Activated naive CD4-positive, alpha-beta T cell treated with anti-CD3 and anti-CD28 coated beads, Interleukin-2, amount 10 ng/mL, durations not matched to agents 7 days and 5 days (primary cell): ENCODE measurements around the gene SLX9.
A peak's percentile ranks its signal among the peaks of the same experiment; 100 is the strongest.
"Not testable (repeated sequence)": the region's sequence is repeated elsewhere in the genome, so short reads cannot be mapped to it uniquely, and the experiment has no call there.

ENCODE experiments used
- CTCF ChIA-PET: fragments of 350-600 bp; sonication (Branson Sonifier 250); formaldehyde crosslinking; loops from one replicate; lab custom pipeline; 2021; ENCODE audit warnings: antibody characterized with exemption; lab: Charles Lee
- DNase-seq: peaks from one replicate; pipeline ENCODE4 v3.0.0-alpha.2; 2020
- H3K27ac Mint-ChIP-seq: one replicate; pipeline ENCODE4 v1.8.0; 2021; ENCODE audit warnings: mild to moderate bottlenecking, moderate library complexity, mixed read lengths
- H3K27me3 Mint-ChIP-seq: one replicate; pipeline ENCODE4 v1.8.0; 2021; ENCODE audit warnings: mild to moderate bottlenecking, mixed read lengths
- H3K36me3 Mint-ChIP-seq: one replicate; pipeline ENCODE4 v1.8.0; 2021; ENCODE audit warnings: mixed read lengths
- H3K4me1 Mint-ChIP-seq: one replicate; pipeline ENCODE4 v1.8.0; 2021; ENCODE audit warnings: mixed read lengths
- H3K4me3 Mint-ChIP-seq: one replicate; pipeline ENCODE4 v1.8.0; 2021; ENCODE audit warnings: mild to moderate bottlenecking, moderate library complexity, mixed read lengths
- H3K9me3 Mint-ChIP-seq: one replicate; pipeline ENCODE4 v1.8.0; 2021; ENCODE audit warnings: mixed read lengths

SLX9 gene

DNA sequence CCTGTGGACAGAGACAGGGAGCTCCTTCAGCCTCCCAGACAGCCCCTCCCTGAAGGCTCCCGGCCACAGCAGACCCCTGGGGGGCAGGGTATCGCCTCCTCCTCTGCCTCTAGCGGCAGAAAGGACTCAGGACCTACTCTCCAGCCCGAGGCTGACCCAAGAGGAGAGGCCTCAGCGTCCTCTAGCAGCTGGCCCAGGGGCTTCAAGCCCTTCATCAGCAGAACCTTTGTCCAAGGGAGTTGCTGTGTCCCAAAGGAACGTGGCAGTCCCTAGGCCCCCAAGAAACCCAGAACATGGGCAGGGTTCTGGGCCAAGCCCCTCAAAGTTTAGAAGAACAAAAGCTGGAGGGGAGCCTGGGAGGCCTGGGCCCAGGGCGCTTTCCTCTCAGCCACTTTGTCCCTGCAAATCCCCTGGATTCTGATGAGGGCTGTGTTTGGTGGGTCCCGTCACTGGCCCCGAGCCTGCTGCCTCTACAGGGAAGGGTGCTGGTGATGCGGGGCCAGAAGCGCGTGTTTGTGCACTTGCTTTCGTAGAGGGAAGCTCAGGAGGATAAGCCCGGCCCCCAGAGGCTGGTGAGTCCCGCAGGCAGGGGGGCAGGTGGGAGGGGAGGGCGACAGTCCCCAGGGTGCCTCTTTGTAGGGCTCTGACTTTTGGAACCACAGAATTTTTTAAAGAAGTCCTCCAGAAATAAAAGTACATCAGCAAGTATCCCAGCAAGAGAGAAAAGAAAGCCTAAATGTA lies 32.4 kb upstream of the SLX9 start:
- peaks cover 7% of the 10 kb centered on the region for H3K9me3 Mint-ChIP-seq
- DNase-seq = no peak
- no peak overlapping the region for H3K4me3 Mint-ChIP-seq
- peaks cover 43% of the 10 kb centered on the region for H3K4me1 Mint-ChIP-seq
- CTCF ChIA-PET = interaction anchor here (1.1 to 2.1 kb wide), 2 partner anchors 14 to 22 kb away, joined by 3 to 7 read pairs; no protein-coding TSS in a partner anchor
- H3K36me3 Mint-ChIP-seq = peaks cover 62% of the 10 kb centered on the region
- no peak overlapping the region for H3K27ac Mint-ChIP-seq
- no peaks in the 10 kb centered on the region for H3K27me3 Mint-ChIP-seq

- CTCF ChIA-PET = interaction anchor here (1.1 to 2.1 kb wide), 3 partner anchors 14 to 108 kb away, joined by 3 to 7 read pairs (median 3); no protein-coding TSS in a partner anchor
- Mint-ChIP-seq H3K4me1 (peaks cover 48% of the 10 kb centered on the region), H3K4me3 (no peak overlapping the region), H3K27ac (peak overlapping the region; percentile 21), H3K27me3 (no peaks in the 10 kb centered on the region), H3K9me3 (peaks cover 3% of the 10 kb centered on the region), H3K36me3 (peaks cover 53% of the 10 kb centered on the region)
- DNase-seq = no peak
These were observed 31.6 kb upstream of the SLX9 start for GRCh38 chr21:44907966-44908895.

DNA sequence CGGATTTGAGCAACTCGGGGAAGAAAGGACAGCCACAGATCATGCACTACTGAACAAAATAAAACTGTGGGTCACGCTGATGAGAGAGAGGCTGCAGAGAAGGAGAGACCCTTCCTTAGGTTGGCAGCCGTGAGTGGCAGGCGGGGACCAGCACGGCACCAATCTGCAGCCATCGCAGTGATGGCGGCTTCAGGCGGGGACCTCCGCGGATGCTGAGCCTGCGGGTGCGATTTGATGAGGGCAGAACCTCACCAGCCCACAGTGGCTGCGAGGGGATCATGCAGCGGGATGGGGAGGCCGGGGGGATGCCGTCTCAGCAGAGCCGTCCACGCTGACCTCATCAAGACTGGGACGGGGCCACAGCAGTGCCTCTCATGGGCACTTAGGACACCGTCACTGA lies 30.9 kb upstream of the SLX9 start:
- DNase-seq = no peak
- Mint-ChIP-seq H3K36me3 (peaks cover 50% of the 10 kb centered on the region), H3K27ac (peak overlapping the region; percentile 21), H3K9me3 (peaks cover 3% of the 10 kb centered on the region), H3K27me3 (no peaks in the 10 kb centered on the region), H3K4me1 (peaks cover 50% of the 10 kb centered on the region), H3K4me3 (peak overlapping the region; percentile 39)
- CTCF ChIA-PET = interaction anchor here (1.1 to 1.3 kb wide), 2 partner anchors 21 to 108 kb away, joined by 3 read pairs; no protein-coding TSS in a partner anchor

DNA sequence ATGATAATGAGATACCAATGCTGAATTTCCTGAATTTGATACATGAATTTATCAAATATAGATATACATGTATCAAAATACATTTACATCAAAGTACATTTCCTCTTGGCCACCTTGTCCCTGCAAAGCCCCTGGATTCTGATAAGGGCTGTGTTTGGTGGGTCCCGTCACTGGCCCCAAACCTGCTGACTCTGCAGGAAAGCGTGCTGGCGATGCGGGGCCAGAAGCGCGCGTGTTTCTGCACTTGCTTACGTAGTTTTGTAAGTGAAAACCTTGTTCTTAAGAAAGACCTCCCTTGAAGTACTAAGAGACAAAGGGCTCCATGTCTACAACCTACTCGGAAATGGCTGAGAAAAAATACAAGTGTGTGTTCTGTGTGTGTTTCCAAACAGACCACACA lies 30.1 kb upstream of the SLX9 start:
- Mint-ChIP-seq H3K27me3 (no peaks in the 10 kb centered on the region), H3K4me3 (peak overlapping the region; percentile 41)

GRCh38 chr21:44910229-44911067 lies 29.4 kb upstream of the SLX9 start:
- Mint-ChIP-seq H3K4me3 (peak overlapping the region; percentile 74), H3K4me1 (peaks cover 61% of the 10 kb centered on the region), H3K27me3 (no peaks in the 10 kb centered on the region), H3K27ac (peak overlapping the region; percentile 75), H3K9me3 (no peaks in the 10 kb centered on the region), H3K36me3 (peaks cover 44% of the 10 kb centered on the region)
- CTCF ChIA-PET = interaction anchor here (0.7 to 3.2 kb wide), 7 partner anchors 9 to 110 kb away, joined by 3 to 16 read pairs (median 5); partner anchors contain the start of genes ITGB2 and UBE2G2
- DNase-seq = no peak

More for the DNA sequence above, 30.1 kb upstream of the SLX9 start:
- Mint-ChIP-seq H3K27ac (peak overlapping the region; percentile 75), H3K9me3 (no peaks in the 10 kb centered on the region), H3K4me1 (peaks cover 54% of the 10 kb centered on the region), H3K36me3 (peaks cover 45% of the 10 kb centered on the region)
- CTCF ChIA-PET = interaction anchor here (0.7 to 3.2 kb wide), 2 partner anchors 16 to 17 kb away, joined by 3 to 15 read pairs; no protein-coding TSS in a partner anchor
- no peak for DNase-seq

DNA sequence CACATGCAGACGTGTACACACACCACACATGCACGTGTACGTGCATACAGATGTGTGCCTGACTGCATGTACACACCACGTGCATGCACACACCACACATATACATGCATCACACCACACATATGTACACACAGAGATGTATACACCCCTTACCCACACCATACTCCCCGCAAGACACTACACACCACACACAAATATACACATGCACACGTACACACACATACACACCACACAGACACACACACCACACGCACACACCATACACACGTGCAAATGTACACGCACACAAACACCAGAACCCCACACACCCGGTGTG lies 28.8 kb upstream of the SLX9 start:
- Mint-ChIP-seq H3K27me3 (no peaks in the 10 kb centered on the region), H3K4me3 (peak overlapping the region; percentile 74), H3K27ac (peak overlapping the region; percentile 92), H3K4me1 (peaks cover 67% of the 10 kb centered on the region), H3K9me3 (no peaks in the 10 kb centered on the region), H3K36me3 (peaks cover 44% of the 10 kb centered on the region)
- CTCF ChIA-PET = interaction anchor here (0.7 to 3.2 kb wide), 9 partner anchors 9 to 110 kb away, joined by 3 to 16 read pairs (median 4); partner anchors contain the start of genes ITGB2 and UBE2G2
- DNase-seq = no peak

- CTCF ChIA-PET = interaction anchor here (0.7 to 3.2 kb wide), 11 partner anchors 8 to 111 kb away, joined by 3 to 16 read pairs (median 4); partner anchors contain the start of genes ITGB2 and UBE2G2
- Mint-ChIP-seq H3K27me3 (no peaks in the 10 kb centered on the region), H3K4me1 (peaks cover 70% of the 10 kb centered on the region), H3K36me3 (peaks cover 42% of the 10 kb centered on the region), H3K4me3 (peak overlapping the region; percentile 74), H3K27ac (peak overlapping the region; percentile 92), H3K9me3 (no peaks in the 10 kb centered on the region)
- DNase-seq = peak; percentile 78
These were observed 28.3 kb upstream of the SLX9 start for GRCh38 chr21:44911384-44912157.

DNA sequence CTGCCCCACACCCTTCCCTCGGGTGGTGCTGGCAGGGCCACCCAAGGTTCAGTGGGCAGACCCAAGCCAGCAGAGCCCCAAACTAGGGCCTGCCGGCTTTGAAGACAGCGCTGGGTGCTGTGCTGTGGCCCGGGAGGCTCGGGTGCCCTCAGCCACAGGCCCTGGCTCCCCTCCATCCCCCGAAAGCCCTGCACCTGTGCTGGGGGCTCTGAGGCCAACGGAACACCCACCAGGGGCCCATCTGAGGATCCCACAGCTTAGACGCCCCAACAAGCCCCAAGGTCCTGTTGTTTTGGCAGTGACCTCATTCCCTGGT lies 27.7 kb upstream of the SLX9 start:
- H3K4me3 Mint-ChIP-seq = peak overlapping the region; percentile 74
- H3K36me3 Mint-ChIP-seq = peaks cover 46% of the 10 kb centered on the region
- H3K9me3 Mint-ChIP-seq = no peaks in the 10 kb centered on the region
- H3K27ac Mint-ChIP-seq = peak overlapping the region; percentile 92
- H3K27me3 Mint-ChIP-seq = no peaks in the 10 kb centered on the region
- peaks cover 75% of the 10 kb centered on the region for H3K4me1 Mint-ChIP-seq
- CTCF ChIA-PET = interaction anchor here (0.9 to 3.2 kb wide), 4 partner anchors 15 to 37 kb away, joined by 3 to 16 read pairs (median 10); no protein-coding TSS in a partner anchor
- DNase-seq = no peak

- peak overlapping the region; percentile 92 for H3K4me3 Mint-ChIP-seq
- not testable (repeated sequence) for DNase-seq, H3K27me3 Mint-ChIP-seq, H3K9me3 Mint-ChIP-seq
- H3K36me3 Mint-ChIP-seq = peaks cover 51% of the 10 kb centered on the region
- CTCF ChIA-PET = interaction anchor here (1.3 to 3.2 kb wide), 4 partner anchors 14 to 20 kb away, joined by 4 to 16 read pairs (median 10); no protein-coding TSS in a partner anchor
- peaks cover 81% of the 10 kb centered on the region for H3K4me1 Mint-ChIP-seq
- H3K27ac Mint-ChIP-seq = peak overlapping the region; percentile 94
These were observed 27.1 kb upstream of the SLX9 start for GRCh38 chr21:44912506-44913412.

DNA sequence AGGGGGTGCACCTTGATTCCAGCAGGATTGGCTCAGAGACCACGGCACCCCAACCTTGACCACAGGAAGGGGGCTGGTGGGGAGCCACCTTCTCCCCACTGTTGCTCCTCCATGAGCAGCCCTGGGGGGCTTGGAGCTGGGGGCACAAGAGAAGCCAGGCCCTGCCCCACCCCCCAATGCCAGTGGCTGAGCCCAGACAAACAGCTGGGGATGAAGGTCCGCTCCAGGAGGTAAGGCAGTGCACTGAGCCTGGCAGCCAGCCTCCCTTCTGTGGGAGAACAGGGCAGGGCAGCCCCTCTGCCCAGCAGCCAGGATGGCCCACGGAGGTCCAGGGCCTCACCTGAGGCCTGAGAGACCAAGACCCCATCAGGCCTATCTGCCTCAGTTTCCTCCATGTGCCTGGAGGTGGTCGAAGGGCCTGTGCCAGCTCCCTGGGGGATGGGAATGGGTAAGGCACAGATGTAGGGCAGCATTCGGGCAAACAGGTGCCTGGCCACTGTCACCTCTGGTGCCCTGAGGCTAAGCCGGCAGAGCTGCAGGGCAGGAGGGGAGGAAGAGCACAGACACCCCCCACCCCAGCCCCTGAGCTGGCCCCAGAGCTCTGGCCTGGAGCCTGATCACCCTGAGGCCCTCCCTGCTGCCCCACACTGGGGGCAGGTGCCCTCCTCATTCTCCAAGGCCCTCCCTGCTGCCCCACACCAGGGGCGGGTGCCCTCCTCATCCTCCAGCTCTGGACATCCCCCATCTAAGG lies 26.2 kb upstream of the SLX9 start:
- no peak for DNase-seq

GRCh38 chr21:44914176-44914874 lies 25.5 kb upstream of the SLX9 start:
- H3K36me3 Mint-ChIP-seq = peaks cover 53% of the 10 kb centered on the region
- H3K27me3 Mint-ChIP-seq = no peaks in the 10 kb centered on the region
- H3K27ac Mint-ChIP-seq = peak overlapping the region; percentile 94
- DNase-seq = peak; percentile 80
- CTCF ChIA-PET = interaction anchor here (0.7 to 2.4 kb wide), 6 partner anchors 10 to 40 kb away, joined by 3 to 15 read pairs (median 4); partner anchors contain the start of gene PTTG1IP
- peaks cover 85% of the 10 kb centered on the region for H3K4me1 Mint-ChIP-seq
- H3K4me3 Mint-ChIP-seq = peak overlapping the region; percentile 92
- H3K9me3 Mint-ChIP-seq = no peaks in the 10 kb centered on the region

More for the DNA sequence above, 26.2 kb upstream of the SLX9 start:
- Mint-ChIP-seq H3K27me3 (no peaks in the 10 kb centered on the region), H3K9me3 (no peaks in the 10 kb centered on the region), H3K4me3 (peak overlapping the region; percentile 92), H3K27ac (peak overlapping the region; percentile 94), H3K4me1 (peaks cover 87% of the 10 kb centered on the region), H3K36me3 (peaks cover 56% of the 10 kb centered on the region)
- CTCF ChIA-PET = interaction anchor here (1.0 to 2.4 kb wide), 5 partner anchors 11 to 40 kb away, joined by 3 to 15 read pairs (median 4); partner anchors contain the start of gene PTTG1IP
